ENCODE data around the gene DPH6.
"Not testable (repeated sequence)": the region's sequence is repeated elsewhere in the genome, so short reads cannot be mapped to it uniquely, and the experiment has no call there.

DPH6 gene

DNA sequence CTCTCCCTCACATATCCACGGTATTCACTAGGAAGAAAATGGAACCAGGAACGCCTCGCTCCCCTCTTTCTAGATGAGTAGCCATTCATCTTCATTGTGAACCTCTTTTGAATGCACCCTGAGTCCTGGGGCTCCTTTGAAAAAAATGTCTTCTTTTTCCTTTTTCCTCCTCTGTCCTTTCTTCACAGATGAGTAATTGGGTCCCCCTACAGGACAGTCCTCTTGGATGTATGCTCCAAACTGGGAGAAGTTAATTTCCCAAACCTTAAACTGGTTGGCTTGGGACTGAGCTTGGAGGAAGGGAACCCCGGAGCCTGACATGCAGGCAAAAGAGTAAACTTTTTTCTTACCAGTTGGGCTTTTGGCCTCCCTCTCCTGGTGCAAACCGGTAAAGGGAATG, 108.8 kb downstream of the DPH6 start:
- no peak for DNase-seq (ENCODE audit: low read depth)

DNA sequence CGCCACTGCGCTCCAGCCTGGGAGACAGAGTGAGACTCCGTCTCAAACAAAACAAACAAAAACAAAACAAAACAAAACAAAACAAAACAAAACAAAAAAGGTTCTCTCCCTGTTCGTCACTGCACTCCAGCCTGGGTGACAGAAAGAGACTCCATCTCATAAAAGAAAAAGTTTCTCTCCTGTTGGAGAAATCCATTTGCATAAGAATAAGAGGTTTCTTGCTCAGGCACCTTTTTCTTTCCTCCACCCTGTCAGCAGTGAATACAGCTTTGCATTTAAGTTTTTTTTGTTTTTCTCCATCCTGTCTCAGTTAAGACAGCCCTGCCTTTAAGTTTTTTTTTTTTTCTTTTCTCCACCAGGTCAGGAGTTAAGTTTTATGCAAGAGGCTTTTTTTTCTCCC, 109.5 kb downstream of the DPH6 start:
- DNase-seq (ENCODE audit: low read depth), result no peak

DNA sequence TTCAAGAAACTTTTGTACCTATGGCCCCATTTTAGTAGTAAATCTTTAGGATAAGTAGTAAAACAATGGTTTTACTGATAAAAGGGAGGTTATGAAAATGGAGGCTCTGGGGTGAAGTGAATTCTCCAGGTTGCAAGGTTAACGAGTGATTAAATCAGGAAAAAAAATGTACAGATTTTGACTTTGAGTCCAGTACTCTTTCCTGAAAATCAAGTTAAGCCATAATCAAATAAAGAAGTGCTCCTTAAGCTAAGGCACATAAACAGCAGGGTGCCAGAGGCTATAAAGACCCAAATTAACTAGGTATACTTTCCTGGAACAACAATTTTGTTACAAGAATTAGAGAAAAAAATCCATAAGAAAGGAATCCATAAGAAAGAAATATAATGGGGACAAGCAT, 114.7 kb downstream of the DPH6 start:
- DNase-seq (ENCODE audit: low read depth), result no peak

DNA sequence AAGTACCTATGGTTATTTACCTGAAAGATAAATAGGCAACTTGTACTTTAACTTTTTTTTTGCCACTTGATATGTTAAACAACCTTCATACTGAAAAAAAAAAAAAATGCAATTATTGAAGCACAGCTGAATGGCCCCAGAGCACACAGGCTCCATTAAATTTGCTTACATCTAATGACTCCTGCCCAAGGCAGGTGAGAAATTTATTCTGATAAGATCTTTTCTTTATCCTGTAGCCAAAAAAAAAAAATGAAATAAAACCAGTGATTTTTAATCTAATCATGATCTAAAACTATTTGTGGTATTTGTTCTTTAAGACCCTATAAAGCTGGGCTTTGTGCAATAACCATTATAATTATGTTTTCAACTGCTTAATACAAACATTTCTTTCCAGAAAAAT, 115.7 kb downstream of the DPH6 start:
- no peak for DNase-seq (ENCODE audit: low read depth)

DNA sequence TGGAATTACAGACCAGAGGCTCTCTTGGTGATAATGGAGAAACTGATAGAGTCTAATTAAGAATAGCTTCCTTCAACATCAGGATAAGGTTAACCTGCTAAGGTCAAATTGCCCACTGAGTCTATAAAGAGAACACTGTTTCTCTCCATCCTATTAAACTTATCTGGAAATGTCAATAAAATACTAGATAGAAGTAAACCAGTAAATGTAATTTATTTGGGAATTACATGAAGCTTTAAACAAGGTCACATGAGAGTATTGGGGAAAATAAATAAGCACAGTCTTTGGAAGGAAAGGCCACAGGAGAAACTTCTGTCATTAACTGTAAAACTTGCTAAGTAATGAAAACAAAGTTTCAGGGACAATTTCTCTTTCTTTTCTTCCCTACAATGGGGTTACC, 118.5 kb downstream of the DPH6 start:
- no peak for DNase-seq (ENCODE audit: low read depth)

DNA sequence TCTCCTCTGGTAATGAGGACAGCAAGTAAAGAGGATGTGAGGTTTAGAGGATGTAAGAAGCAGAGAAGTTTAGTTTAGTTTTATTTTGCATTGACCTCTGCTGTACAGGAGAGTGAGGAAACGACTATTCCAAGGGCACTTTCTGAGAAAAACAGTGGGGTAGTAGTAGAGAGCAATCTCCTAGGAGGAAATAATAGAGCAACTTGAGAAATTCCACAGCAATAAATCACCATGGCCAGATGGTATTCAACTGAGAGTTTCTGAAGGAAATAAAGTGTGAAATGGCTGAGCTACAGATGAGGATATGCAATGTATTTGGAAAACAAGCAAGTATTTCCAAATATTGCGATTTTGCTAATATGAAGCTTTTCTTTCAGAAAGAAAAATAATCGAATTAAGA, 118.9 kb downstream of the DPH6 start:
- no peak for DNase-seq (ENCODE audit: low read depth)

DNA sequence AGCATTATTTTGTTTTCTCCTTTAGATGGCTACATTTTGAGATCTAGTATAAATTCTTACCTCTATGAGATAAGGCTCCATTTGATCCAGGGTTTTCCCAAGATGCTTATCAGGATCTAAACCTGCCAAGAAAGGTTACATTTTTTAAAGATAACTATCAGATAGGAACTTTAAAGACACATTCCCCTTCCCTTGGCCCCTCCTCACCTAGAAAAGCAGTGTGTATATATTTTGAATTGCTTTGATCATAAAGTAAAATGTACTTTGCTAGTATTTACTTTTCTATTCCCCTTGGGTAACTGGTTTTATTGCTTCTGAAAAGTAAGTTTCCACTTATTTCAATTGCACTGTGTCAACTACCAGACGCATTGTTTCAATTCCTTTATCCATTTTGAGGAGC, 135.2 kb downstream of the DPH6 start:
- no peak for DNase-seq (ENCODE audit: low read depth)

DNA sequence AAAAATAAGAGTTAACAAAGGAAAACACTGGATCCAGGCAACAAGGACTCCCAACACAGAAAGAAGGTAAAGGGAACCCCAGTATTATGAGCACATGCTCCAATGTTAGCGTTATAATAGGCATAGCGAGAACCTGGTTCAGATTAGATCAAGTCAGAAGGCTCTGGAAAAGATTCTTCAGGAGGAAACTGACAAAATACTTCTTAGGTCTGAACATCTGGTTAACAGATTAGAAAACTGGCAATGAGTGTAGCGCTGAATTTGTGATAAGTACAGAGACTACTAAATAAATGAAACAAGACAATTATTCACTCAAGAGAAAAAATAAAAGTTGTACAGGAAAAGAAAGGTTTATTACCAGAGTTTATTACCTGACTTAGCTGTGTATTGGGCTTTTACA, 146.1 kb downstream of the DPH6 start:
- no peak for DNase-seq (ENCODE audit: low read depth)

DNA sequence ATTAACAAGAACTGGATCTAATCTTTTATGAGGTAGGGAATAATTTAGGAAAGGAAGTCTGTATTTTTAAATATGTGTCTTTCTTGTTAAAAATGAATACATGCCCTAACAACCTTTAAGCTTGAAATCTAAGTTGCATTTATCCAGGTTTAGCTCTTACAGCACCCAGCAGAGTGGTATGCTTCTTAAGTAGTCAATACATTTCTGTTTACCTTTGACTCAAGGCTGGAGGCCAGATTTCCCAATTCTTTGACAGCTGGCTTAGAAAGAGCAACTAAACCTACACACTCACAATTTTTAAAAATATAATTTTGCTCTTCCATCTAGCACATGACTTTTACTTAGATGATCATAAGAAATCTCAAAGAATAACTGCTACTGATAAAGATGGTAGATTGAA, 148.9 kb downstream of the DPH6 start:
- DNase-seq (ENCODE audit: low read depth), result no peak

DNA sequence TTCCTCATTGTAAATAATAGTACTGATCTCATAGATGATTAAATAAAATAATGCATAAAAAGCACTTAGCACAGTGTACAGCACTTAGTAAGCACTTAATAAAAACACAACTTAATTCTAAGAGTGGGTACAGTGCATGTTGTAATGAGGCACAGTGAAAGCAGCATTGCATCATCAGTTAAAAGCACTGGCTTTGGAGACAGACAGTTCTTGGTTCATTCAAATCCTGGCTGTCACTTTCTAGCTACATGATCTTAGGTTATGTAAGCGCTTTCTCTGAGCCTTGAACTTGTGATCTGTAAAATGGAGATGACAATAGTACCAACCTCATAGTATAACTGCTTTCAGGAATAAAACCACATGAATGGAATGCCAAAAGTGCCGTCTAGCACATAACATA, 151.5 kb downstream of the DPH6 start:
- no peak for DNase-seq (ENCODE audit: low read depth)

DNA sequence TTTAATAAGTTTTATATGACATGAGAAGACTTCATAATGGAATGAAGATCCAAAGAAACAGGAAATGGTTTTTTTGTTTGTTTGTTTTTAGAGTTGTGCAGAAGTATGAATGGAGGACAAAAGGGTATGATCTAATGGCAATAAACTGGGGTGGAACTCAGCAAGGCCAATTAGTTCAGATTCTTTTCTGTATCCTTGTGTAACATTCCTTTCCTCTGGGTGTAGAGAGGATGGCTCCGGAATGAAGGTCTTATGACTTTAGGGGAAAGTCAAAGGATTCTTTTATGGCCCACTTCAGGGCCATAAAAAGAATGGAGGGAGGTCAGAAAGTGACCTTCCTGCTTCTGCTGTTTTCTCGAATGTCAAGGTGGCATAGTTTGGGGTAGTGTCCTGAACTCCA, 152.6 kb downstream of the DPH6 start:
- DNase-seq (ENCODE audit: low read depth), result no peak

DNA sequence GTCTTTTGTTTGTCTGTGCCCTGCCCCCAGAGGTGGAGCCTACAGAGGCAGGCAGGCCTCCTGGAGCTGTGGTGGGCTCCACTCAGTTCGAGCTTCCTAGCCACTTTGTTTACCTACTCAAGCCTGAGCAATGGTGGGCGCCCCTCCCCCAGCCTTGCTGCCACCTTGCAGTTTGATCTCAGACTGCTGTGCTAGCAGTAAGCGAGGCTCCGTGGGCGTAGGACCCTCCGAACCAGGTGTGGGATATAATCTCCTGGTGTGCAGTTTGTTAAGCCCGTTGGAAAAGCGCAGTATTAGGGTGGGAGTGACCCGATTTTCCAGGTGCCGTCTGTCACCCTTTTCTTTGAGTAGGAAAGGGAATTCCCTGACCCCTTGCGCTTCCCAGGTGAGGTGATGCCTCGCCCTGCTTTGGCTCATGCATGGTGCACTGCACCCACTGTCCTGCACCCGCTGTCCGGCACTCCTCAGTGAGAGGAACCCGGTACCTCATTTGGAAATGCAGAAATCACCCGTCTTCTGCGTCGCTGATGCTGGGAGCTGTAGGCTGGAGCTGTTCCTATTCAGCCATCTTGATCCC, 154.5 kb downstream of the DPH6 start:
- DNase-seq (ENCODE audit: low read depth), result not testable (repeated sequence)

DNA sequence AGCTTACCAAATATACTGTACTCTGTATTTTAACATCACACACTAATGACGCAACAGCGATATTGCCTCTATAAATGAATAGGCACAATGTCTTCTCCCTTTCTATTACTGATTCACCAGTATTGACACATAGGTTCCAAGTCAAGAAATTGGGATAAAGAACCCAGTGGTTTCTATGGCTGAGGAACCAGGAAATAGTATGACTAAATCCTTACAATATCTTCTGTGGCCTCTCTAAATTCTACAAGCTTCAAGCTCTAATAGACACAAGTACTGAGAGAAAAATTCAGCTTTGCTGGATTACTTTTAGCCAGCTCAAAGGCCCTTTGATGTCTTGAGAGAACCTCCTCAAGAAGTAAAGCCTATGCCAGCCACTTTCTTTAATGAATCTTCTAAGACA, 162.5 kb downstream of the DPH6 start:
- DNase-seq (ENCODE audit: low read depth), result no peak

DNA sequence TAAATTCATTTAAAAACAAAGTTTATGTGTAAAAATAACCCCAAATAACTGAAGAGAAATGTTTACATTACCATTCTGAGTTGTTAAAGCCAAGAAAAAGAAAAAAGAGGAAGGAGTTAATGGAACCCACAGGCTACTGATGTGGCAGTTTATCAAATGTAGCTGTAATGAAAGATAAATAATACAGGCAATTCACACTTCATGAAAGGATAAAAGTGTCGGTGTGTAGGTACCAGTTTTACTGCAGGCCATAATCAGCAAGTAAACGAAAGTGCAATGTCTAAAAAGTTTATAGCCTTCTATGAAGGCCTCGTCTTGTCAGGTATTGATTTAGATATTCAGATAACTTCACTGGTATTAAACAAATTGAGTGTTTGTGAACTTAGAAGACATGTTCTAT, 164.6 kb downstream of the DPH6 start:
- DNase-seq (ENCODE audit: low read depth), result no peak

DNA sequence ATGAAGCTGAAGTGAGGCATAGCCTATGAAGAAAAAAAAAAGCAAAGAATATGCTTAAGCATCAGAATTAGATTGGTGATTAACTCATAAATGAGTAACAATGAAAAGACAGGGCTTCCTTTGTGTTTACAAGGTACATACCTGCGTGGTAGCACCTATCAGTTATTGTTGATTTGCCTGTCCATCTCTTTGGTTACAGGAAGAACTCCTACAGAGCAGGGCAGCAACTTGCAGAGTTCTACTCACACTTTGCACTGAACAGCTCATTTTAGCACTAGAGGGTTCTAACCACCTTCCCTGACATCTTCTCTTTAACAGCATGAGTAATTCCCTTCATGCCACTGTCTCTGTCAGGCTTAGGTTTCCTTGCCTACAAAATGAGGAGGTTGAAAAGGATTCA, 166.0 kb downstream of the DPH6 start:
- DNase-seq (ENCODE audit: low read depth), result no peak

DNA sequence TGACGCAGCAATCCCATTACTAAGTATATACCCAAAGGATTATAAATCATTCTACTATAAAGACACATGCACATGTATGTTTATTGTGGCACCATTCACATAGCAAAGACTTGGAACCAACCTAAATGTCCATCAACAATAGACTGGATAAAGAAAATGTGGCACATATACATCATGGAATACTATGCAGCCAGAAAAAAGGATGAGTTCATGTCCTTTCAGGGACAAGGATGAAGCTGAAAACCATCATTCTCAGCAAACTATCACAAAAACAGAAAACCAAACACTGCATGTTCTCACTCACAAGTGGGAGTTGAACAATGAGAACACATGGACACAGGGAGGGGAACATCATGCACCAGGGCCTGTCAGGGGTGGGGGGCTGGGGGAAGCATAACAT, 167.5 kb downstream of the DPH6 start:
- not testable (repeated sequence) for DNase-seq (ENCODE audit: low read depth)

DNA sequence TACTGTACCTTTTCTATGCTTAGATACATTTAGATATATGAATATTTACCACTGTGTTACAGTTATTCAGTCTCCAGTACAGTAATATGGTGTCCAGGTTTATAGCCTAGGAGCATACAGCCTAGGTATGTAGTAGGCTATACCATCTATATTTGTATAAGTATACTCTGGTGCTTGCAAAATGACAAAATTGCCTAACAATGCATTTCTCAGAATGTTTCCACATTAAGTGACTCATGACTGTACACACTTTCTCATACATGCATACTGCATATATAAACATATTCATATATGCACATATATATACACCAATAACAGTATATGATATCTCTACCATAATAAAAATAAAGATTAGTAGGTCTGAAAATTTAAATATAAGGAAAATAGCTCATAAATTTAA, 169.3 kb downstream of the DPH6 start:
- no peak for DNase-seq (ENCODE audit: low read depth)

DNA sequence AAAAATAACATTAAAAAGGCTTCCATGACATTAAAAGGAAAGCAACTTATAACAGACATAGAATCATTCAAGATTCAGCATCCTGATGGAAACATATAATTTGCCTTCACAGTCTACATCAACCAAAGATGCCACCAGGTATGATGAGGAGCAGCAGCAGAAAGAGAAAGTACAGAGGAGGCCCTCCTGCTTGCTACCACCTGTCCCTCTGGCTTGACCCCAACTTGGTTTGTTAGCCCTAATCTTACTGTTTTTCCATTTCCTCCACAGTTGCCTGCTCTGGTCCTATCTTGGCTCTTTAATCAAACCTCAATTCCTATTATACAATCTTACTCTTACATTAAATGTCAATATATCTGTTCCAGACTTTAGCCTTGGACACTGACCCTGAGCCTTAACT, 171.3 kb downstream of the DPH6 start:
- no peak for DNase-seq (ENCODE audit: low read depth)

DNA sequence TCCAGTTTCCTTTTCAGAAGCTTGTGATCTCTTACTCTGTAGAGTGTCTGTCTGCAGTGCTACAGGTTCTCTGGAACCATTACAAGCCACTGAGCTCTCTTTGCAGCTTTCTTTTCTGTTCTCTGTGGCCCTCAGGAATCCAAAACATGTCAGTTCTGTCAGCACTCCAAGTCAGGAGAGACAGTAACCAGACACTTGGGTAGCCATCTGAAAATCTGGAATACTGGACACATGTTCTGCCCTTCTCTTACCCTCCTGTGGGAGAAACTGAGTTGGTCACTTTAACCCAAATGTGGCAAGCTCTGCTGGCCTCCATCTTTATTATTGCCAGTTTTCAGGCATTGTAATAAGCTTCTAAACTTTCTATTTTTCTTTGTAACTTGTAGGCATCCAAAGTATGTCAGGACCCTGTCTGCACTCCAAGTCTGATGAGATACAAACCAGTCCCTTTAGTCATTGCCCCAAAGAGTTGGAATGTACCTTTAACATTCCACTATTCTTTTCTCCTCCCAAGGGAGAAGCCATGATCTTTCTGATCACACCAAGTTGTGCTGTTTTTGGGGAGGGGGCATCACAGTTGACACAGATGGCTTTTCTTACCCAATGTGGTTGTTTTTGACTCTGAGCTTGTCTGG, 183.7 kb downstream of the DPH6 start:
- no peak for DNase-seq (ENCODE audit: low read depth)

DNA sequence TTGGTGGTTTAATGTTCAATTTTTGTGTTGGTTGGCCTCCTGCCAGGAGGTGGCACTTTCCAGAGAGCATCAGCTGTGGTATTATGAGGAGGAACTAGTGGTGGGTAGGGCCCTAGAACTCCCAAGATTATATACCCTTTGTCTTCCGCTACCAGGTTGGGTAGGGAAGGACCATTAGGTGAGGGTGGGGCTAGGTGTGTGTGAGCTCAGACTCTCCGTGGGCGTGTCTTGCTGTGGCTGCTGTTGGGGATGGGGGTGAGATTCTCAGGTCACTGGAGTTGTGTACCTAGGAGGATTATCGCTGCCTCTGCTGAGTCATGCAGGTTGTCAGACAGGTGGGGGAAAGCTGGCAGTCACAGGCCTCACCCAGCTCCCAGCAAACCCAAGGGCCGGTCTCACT, 187.1 kb downstream of the DPH6 start:
- no peak for DNase-seq (ENCODE audit: low read depth)

DNA sequence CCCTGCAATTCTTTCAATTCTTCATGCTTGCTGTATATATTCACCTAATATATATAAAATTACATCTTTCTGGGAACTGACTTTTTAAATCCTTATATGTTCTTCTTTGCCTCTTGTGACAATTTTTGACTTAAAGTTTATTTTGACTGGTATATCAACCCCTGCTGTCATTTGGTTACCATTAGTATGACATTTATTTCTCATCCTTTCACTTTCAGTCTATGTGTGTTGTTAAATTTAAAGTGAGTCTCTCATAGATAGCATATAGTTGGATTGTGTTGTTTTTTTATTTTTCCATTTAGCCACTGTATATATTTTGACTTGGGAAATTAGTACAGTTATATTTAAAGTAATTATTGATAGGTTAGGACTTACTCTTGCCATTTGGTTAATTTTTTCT, 194.9 kb downstream of the DPH6 start:
- no peak for DNase-seq (ENCODE audit: low read depth)

DNA sequence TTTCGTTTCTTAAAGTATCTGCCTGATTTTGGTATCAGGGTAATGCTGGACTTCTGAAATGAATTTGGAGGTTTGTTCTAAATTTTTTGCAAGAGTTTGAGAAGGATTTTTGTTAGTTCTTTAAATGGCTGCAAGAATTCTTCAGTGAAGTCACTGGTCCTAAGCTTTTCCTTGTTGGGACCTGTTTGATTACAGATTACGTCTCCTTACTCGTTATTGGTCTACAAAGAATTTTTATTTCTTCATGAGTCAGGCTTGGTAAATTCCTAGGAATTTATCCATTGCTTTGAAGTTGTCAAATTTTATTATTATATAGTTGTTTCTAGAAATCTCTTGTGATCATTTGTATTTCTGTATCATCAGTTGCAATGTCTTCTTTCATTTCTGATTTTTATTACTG, 196.0 kb downstream of the DPH6 start:
- no peak for DNase-seq (ENCODE audit: low read depth)

DNA sequence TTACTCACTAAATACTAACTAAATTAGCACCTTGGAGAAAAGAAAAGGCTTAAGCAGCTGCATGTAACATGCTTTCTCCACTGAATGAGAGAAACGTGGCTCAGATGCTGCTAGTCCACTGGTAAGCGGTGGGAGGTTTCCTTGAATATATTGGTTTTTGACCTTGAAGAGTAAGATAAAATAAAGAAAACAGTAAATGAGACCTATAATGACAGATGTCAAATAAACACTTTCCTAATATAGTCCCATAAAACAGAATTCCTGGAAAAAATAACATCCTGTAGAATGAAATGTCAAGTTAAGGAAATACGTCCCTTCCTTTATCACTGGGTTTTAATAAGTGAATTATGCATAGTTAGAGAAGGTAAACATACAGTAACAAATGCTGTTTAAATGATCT, 215.0 kb downstream of the DPH6 start:
- DNase-seq (ENCODE audit: low read depth), result no peak

DNA sequence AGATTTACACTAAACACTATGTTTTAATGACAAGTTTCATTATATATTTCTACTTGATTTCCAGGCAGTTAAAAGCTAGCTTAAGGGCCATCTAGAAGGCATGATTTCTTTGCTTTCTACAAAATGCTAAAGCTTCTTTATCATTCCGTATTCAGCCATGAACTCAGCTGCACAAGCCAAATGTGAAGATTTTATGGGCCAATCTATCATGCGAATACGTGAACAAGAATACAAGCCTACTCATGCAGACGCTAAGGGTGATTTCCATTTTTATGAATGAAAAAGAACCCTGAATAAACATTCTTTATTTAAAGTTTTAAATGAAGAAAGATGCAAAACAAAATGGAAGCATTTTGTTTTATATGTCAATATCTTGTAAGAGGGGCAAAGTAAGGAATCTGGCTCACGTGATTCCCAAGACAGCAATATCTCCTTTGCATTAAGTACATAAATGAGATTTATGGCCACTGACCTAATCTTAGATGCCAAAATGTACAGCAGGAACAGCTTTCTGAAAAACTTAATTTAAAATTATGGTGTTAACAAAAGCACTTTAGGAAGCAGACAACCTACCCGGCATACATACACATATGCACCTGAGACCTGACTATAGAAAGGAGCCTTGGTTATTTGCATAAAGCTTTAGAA, 215.8 kb downstream of the DPH6 start:
- DNase-seq (ENCODE audit: low read depth), result no peak
